Right lobe of liver (tissue), 6 donors: Measurements from ENCODE around the gene PTCD1. TPM values are rescaled to one million over a fixed set of nuclear protein-coding genes. Genes with fewer than 3 reads are reported as not detected.

Experiments
- ATAC-seq, 4 donors: fragments of 200-7000 bp; cut with Tn5 transposase; one replicate each; pipeline ENCODE4 v1.9.1; 2020; ENCODE audit warnings: mild to moderate bottlenecking in 4 of 4, moderate library complexity in 4 of 4
- DNase-seq, 3 donors: peaks; one replicate each; pipeline ENCODE4 v3.0.0-alpha.2; 2020
- H3K27ac ChIP-seq, 3 donors: fragments of 200-600 bp; one replicate each; pipeline ENCODE4 v1.8.0; 2022
- H3K27me3 ChIP-seq, 2 donors: fragments of 200-600 bp; one replicate each; pipeline ENCODE4 v1.8.0; 2022
- H3K36me3 ChIP-seq, 4 donors: fragments of 200-600 bp; sonication (generic) in 1 of 4; one replicate each; pipeline versions ENCODE4 v1.5.1 to v1.8.0; 2017 to 2022; ENCODE audit warnings: control low read depth in 1 of 4
- H3K4me1 ChIP-seq, 4 donors: fragments of 200-600 bp; sonication (generic) in 1 of 4; one replicate each; pipeline versions ENCODE4 v1.5.1 to v1.8.0; 2017 to 2022; ENCODE audit warnings: control low read depth in 1 of 4
- H3K4me3 ChIP-seq, 3 donors: fragments of 200-600 bp; one replicate each; pipeline ENCODE4 v1.8.0; 2022
- H3K9me3 ChIP-seq, 4 donors: fragments of 200-600 bp; sonication (generic) in 1 of 4; one replicate each; pipeline versions ENCODE4 v1.5.1 to v1.8.0; 2017 to 2022; ENCODE audit warnings: control low read depth in 1 of 4
- CTCF ChIP-seq, 4 donors: fragments of 200-600 bp in 3 of 4; fragments of 450-650 bp in 1 of 4; IDR thresholded peaks; one replicate each; pipeline versions ENCODE4 v1.5.1 to v1.8.0; 2016 to 2022; ENCODE audit warnings: antibody characterized with exemption in 4 of 4, mild to moderate bottlenecking in 2 of 4
- POLR2A ChIP-seq: fragments of 450-650 bp; IDR thresholded peaks from one replicate; pipeline ENCODE4 v1.6.1; 2017; ENCODE audit warnings: antibody characterized with exemption, mild to moderate bottlenecking
- WGBS: methylation state at CpG from one replicate; pipeline ENCODE4 v1.1.6; 2018; ENCODE audit warnings: low coverage, low lambda C conversion rate; ENCODE audit not compliant: insufficient coverage; ENCODE audit errors: missing lambda C conversion rate; 5-methylcytosine and 5-hydroxymethylcytosine counted together
- intact Hi-C, 2 donors: fragments of 100-400 bp; cut with DNase I; formaldehyde crosslinking; loops; one replicate each; pipeline versions ENCODE4 v1.11.2 to v1.14.1; 2022
- total RNA-seq, 6 experiments: library from RNA; depleted of rRNA in 2 of 6; stranded (reverse); fragments of >200 nt in 2 of 6; fragmentation: NEBNext Ultra II Directional in 3 of 6; extraction: Animal tissue kit (Norgen Biotek cat#: 25700) in 3 of 6; gene quantifications; one replicate each; pipeline versions ENCODE4 v1.1.0 to v1.2.4, GENCODE V29; 2016 to 2023
- donor health status: DM: no; HTN: yes; CAD: no.
- donor health status: DM: no; HTN: no; CAD: no.
- donor health status: DM: no; HTN: no; CAD: no.
- donor health status: DM: no; HTN: yes; CAD: no.
- donor health status: DM: no; HTN: yes; CAD: no.

The PTCD1 gene
- total RNA-seq, 6 experiments from 2014 or later: 2.4 to 5.3 (median 2.8) TPM

GRCh38 chr7:99397297-99397983, 41.2 kb downstream of the PTCD1 start:
- Histone ChIP-seq H3K4me1 (peaks cover 0 to 15% (median 7%) of the 10 kb centered on the region in 4 donors), H3K36me3 (peaks cover 0 to 59% (median 14%) of the 10 kb centered on the region in 4 donors), H3K4me3 (no peak overlapping the region), H3K27me3 (no peaks in the 10 kb centered on the region), H3K27ac (no peak overlapping the region), H3K9me3 (no peaks in the 10 kb centered on the region)
- 86% methylated on average over 8 of the region's 18 CpGs for WGBS
- no peak for TF ChIP-seq POLR2A
- DNase-seq: no peak
- intact Hi-C loops: no loop called here
- no peak for ATAC-seq

GRCh38 chr7:99396418-99397296, 41.9 kb downstream of the PTCD1 start:
- TF ChIP-seq CTCF (IDR thresholded peaks at IDR 0.05) (no peak), POLR2A (no peak)
- intact Hi-C loops: no loop called here
- peaks cover 0 to 19% (median 8%) of the 10 kb centered on the region in 4 donors for H3K4me1 ChIP-seq
- no peak overlapping the region for H3K4me3 ChIP-seq
- DNase-seq (no peak), ATAC-seq (no peak)
- H3K27me3 ChIP-seq: no peaks in the 10 kb centered on the region
- H3K27ac ChIP-seq: peak overlapping the region in 1 of 3 donors; percentile 8
- H3K9me3 ChIP-seq: no peaks in the 10 kb centered on the region
- peaks cover 0 to 52% (median 14%) of the 10 kb centered on the region in 4 donors for H3K36me3 ChIP-seq
- 88% methylated on average over 16 of the region's 21 CpGs for WGBS

GRCh38 chr7:99395616-99396327, 42.8 kb downstream of the PTCD1 start:
- 38% methylated on average over 8 of the region's 14 CpGs for WGBS
- H3K36me3 ChIP-seq: peaks cover 0 to 53% (median 16%) of the 10 kb centered on the region in 4 donors
- TF ChIP-seq POLR2A (no peak), CTCF (IDR thresholded peaks at IDR 0.05) (peak in 1 of 4 donors; percentile 9)
- DNase-seq: peak in 2 of 3 donors; percentile 83 to 88
- peaks cover 0 to 19% (median 8%) of the 10 kb centered on the region in 4 donors for H3K4me1 ChIP-seq
- ATAC-seq: peak; percentile 26 to 78 (median 64)
- no peaks in the 10 kb centered on the region for H3K27me3 ChIP-seq
- peak overlapping the region in 1 of 3 donors; percentile 8 for H3K27ac ChIP-seq
- H3K9me3 ChIP-seq: no peaks in the 10 kb centered on the region
- H3K4me3 ChIP-seq: no peak overlapping the region
- intact Hi-C loops: no loop called here

GRCh38 chr7:99394188-99394502, 44.5 kb downstream of the PTCD1 start:
- DNase-seq: no peak
- Histone ChIP-seq H3K36me3 (peaks cover 0 to 46% (median 12%) of the 10 kb centered on the region in 4 donors), H3K9me3 (no peaks in the 10 kb centered on the region), H3K27ac (no peak overlapping the region), H3K4me1 (peaks cover 0 to 19% (median 8%) of the 10 kb centered on the region in 4 donors), H3K27me3 (no peaks in the 10 kb centered on the region), H3K4me3 (no peak overlapping the region)
- TF ChIP-seq CTCF (IDR thresholded peaks at IDR 0.05) (no peak), POLR2A (no peak)
- no CpG with 5 or more reads among the region's 4 CpGs for WGBS
- intact Hi-C loops: no loop called here
- no peak for ATAC-seq
